Transverse colon (tissue), 4 donors: ENCODE measurements around the gene CD151. TPM values are rescaled to one million over a fixed set of nuclear protein-coding genes. Genes with fewer than 3 reads are reported as not detected.
A peak's percentile ranks its signal among the peaks of the same experiment; 100 is the strongest.

ENCODE experiments used
- DNase-seq: peaks from one replicate; pipeline ENCODE4 v3.0.0-alpha.2; 2019
- H3K27ac ChIP-seq, 4 donors: fragments of 200-600 bp; sonication (generic); 2 replicates each; pipeline ENCODE4 v1.5.1; 2016 to 2018; ENCODE audit warnings: inconsistent platforms in 4 of 4
- H3K27me3 ChIP-seq: fragments of 200-600 bp; sonication (generic); 2 replicates; pipeline ENCODE4 v1.5.1; 2017; ENCODE audit warnings: inconsistent platforms
- H3K36me3 ChIP-seq, 4 donors: fragments of 200-600 bp; sonication (generic); 2 replicates each; pipeline ENCODE4 v1.5.1; 2017 to 2019; ENCODE audit warnings: inconsistent platforms in 4 of 4
- H3K4me1 ChIP-seq, 4 donors: fragments of 200-600 bp; sonication (generic); 2 replicates each; pipeline ENCODE4 v1.5.1; 2017 to 2020; ENCODE audit warnings: inconsistent platforms in 4 of 4
- H3K4me3 ChIP-seq, 4 donors: fragments of 200-600 bp; sonication (generic); 1 replicate in 1 of 4; 2 replicates in 3 of 4; pipeline versions ENCODE4 v1.5.1 to v1.6.1; 2017 to 2019; ENCODE audit warnings: inconsistent platforms in 4 of 4
- H3K9me3 ChIP-seq, 2 donors: fragments of 200-600 bp; sonication (generic); 2 replicates each; pipeline ENCODE4 v1.5.1; 2017 to 2019; ENCODE audit warnings: inconsistent platforms in 2 of 2
- EP300 ChIP-seq: sonication (generic); formaldehyde crosslinking; IDR thresholded peaks from one replicate; pipeline ENCODE4 v1.6.1; 2017; ENCODE audit warnings: antibody characterized with exemption, low read depth
- POLR2A ChIP-seq: fragments of 450-650 bp; IDR thresholded peaks from one replicate; pipeline ENCODE4 v1.6.1; 2016; ENCODE audit warnings: antibody characterized with exemption, mild to moderate bottlenecking, moderate library complexity
- POLR2AphosphoS5 ChIP-seq, 3 donors: sonication (generic); formaldehyde crosslinking; IDR thresholded peaks; one replicate each; pipeline ENCODE4 v1.6.1; 2016; ENCODE audit warnings: antibody characterized with exemption in 3 of 3
- WGBS, 2 donors: methylation state at CpG; one replicate each; pipeline ENCODE4 v1.1.5; 2018; ENCODE audit warnings: low coverage in 1 of 2; 5-methylcytosine and 5-hydroxymethylcytosine counted together
- in situ Hi-C, 4 donors: fragments of 200-750 bp; cut with MboI; loops; one replicate each; pipeline versions ENCODE4 v1.15.0 to v1.15.1; 2017; ENCODE audit warnings: low sequenced_read_pairs in 3 of 4, low pct_ligation_motif_present in 1 of 4, low pct_unique_long_range_greater_than_20kb in 1 of 4
- intact Hi-C: fragments of 100-400 bp; cut with DNase I; formaldehyde crosslinking; loops from one replicate; pipeline ENCODE4 v1.15.1; 2023; ENCODE audit warnings: low total_unique reads
- total RNA-seq, 4 donors: library from RNA; depleted of rRNA; stranded (reverse); fragments of >200 nt; gene quantifications; one replicate each; pipeline ENCODE4 v1.1.0, GENCODE V29; 2016
- TF ChIP-seq, protein P1 (sequence below), 5 experiments: fragments of 200-600 bp in 3 of 5; fragments of 450-650 bp in 2 of 5; sonication (generic) in 3 of 5; IDR thresholded peaks; 1 replicate in 2 of 5; 2 replicates in 3 of 5; pipeline ENCODE4 v1.5.1; 2016 to 2017; ENCODE audit warnings: antibody characterized with exemption in 5 of 5, inconsistent platforms in 3 of 5, mild to moderate bottlenecking in 2 of 5, moderate library complexity in 1 of 5

Gene CD151
- total RNA-seq, 4 donors from 2014 or later, result 252 to 650 (median 429) TPM

- Histone ChIP-seq H3K27me3 (peaks cover 36% of the 10 kb centered on the region), H3K36me3 (no peaks in the 10 kb centered on the region), H3K9me3 (no peaks in the 10 kb centered on the region), H3K4me3 (no peak overlapping the region), H3K4me1 (peaks cover 13 to 22% (median 15%) of the 10 kb centered on the region in 4 donors), H3K27ac (peak overlapping the region in 3 of 4 donors; percentile 15 to 46 (median 42))
- peak; percentile 76 for DNase-seq
- intact Hi-C loops, result loop anchor here (10.0 kb wide), 1 partner anchor 195 kb away; no protein-coding TSS in a partner anchor
- in situ Hi-C loops, result loop anchor here in 2 of 4 donors (25.0 kb wide), 1 partner anchor 178 kb away; the partner anchor contains the start of gene MUC6 (in 2 of the 2)
- peak in 1 of 3 donors; percentile 7 for TF ChIP-seq POLR2AphosphoS5 (IDR thresholded peaks at IDR 0.05)
- TF ChIP-seq, protein P1, sequence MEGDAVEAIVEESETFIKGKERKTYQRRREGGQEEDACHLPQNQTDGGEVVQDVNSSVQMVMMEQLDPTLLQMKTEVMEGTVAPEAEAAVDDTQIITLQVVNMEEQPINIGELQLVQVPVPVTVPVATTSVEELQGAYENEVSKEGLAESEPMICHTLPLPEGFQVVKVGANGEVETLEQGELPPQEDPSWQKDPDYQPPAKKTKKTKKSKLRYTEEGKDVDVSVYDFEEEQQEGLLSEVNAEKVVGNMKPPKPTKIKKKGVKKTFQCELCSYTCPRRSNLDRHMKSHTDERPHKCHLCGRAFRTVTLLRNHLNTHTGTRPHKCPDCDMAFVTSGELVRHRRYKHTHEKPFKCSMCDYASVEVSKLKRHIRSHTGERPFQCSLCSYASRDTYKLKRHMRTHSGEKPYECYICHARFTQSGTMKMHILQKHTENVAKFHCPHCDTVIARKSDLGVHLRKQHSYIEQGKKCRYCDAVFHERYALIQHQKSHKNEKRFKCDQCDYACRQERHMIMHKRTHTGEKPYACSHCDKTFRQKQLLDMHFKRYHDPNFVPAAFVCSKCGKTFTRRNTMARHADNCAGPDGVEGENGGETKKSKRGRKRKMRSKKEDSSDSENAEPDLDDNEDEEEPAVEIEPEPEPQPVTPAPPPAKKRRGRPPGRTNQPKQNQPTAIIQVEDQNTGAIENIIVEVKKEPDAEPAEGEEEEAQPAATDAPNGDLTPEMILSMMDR (IDR thresholded peaks at IDR 0.05), result no peak
- no peak for TF ChIP-seq POLR2A
- 42% methylated on average over 22 of the region's 31 CpGs; no CpG with 5 or more reads in 1 of the 2 donors for WGBS, 2 donors
Measured at GRCh38 chr11:859394-860131, 26.8 kb downstream of the CD151 start.

- H3K4me3 ChIP-seq, result no peak overlapping the region
- H3K36me3 ChIP-seq, result no peaks in the 10 kb centered on the region
- H3K27ac ChIP-seq, result peak overlapping the region in 3 of 4 donors; percentile 15 to 46 (median 42)
Measured at GRCh38 chr11:860234-861104, 27.7 kb downstream of the CD151 start.

DNA sequence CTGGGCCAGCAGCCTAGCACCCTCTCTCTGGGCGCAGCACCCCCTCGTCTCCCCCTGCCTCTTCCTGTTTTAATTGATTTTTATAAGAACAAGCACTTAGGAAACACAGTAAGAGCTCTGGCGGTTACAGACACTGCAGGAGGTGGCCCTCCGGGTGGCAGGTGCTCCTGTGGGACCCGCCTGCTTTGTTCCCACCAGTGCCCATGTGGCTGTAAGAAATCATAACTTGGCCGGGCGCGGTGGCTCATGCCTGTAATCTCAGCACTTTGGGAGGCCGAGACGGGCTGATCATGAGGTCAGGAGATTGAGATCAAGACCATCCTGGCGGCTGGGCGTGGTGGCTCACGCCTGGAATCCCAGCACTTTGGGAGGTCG lies 28.3 kb downstream of the CD151 start:
- Histone ChIP-seq H3K4me3 (no peak overlapping the region), H3K9me3 (no peaks in the 10 kb centered on the region), H3K27me3 (peaks cover 37% of the 10 kb centered on the region), H3K4me1 (peaks cover 13 to 22% (median 15%) of the 10 kb centered on the region in 4 donors), H3K27ac (no peak overlapping the region), H3K36me3 (no peaks in the 10 kb centered on the region)
- in situ Hi-C loops (loop anchor here in 2 of 4 donors (25.0 kb wide), 1 partner anchor 176 kb away; the partner anchor contains the start of gene MUC6 (in 2 of the 2)), intact Hi-C loops (no loop called here)
- TF ChIP-seq POLR2AphosphoS5 (IDR thresholded peaks at IDR 0.05) (no peak), POLR2A (no peak), EP300 (no peak)
- TF ChIP-seq, protein P1 (IDR thresholded peaks at IDR 0.05), result no peak
- WGBS, 2 donors, result 45 to 72% methylated on average over 2 to 14 of the region's 14 CpGs
- DNase-seq, result no peak

More at GRCh38 chr11:860234-861104, 27.7 kb downstream of the CD151 start:
- in situ Hi-C loops, result loop anchor here in 2 of 4 donors (25.0 kb wide), 1 partner anchor 177 kb away; the partner anchor contains the start of gene MUC6 (in 2 of the 2)
- 66% methylated on average over 19 of the region's 21 CpGs; no CpG with 5 or more reads in 1 of the 2 donors for WGBS, 2 donors
- Histone ChIP-seq H3K4me1 (peaks cover 13 to 22% (median 15%) of the 10 kb centered on the region in 4 donors), H3K9me3 (no peaks in the 10 kb centered on the region), H3K27me3 (peaks cover 37% of the 10 kb centered on the region)
- no peak for DNase-seq
- intact Hi-C loops, result no loop called here
- no peak for TF ChIP-seq POLR2AphosphoS5 (IDR thresholded peaks at IDR 0.05)
- TF ChIP-seq, protein P1 (IDR thresholded peaks at IDR 0.05), result no peak
- TF ChIP-seq POLR2A, result no peak
- TF ChIP-seq EP300, result no peak
